Stomach (tissue), 4 donors: Measurements from ENCODE around the gene ARHGAP12.

Experiments
- CTCF ChIP-seq, 7 experiments: fragments of 450-650 bp in 4 of 7; fragments of 200-600 bp in 3 of 7; sonication (generic) in 3 of 7; IDR thresholded peaks; one replicate each; pipeline ENCODE4 v1.5.1; 2016 to 2019; ENCODE audit warnings: antibody characterized with exemption in 7 of 7, control low read depth in 2 of 7, mild to moderate bottlenecking in 1 of 7
- POLR2A ChIP-seq, 4 donors: fragments of 450-650 bp; IDR thresholded peaks; one replicate each; pipeline ENCODE4 v1.6.1; 2016; ENCODE audit warnings: antibody characterized with exemption in 4 of 4, control low read depth in 2 of 4, mild to moderate bottlenecking in 1 of 4, moderate library complexity in 1 of 4
- POLR2AphosphoS5 ChIP-seq, 3 donors: sonication (generic); formaldehyde crosslinking; IDR thresholded peaks; one replicate each; pipeline ENCODE4 v1.6.1; 2016; ENCODE audit warnings: antibody characterized with exemption in 3 of 3

GRCh38 chr10:31829776-31830175 is 98.9 kb downstream of the ARHGAP12 start:
- TF ChIP-seq CTCF (IDR thresholded peaks at IDR 0.05): no peak
- no peak for TF ChIP-seq POLR2A (IDR thresholded peaks at IDR 0.05)
- no peak for TF ChIP-seq POLR2AphosphoS5 (IDR thresholded peaks at IDR 0.05)
